Fibroblast of pulmonary artery (primary cell): Measurements from ENCODE around the gene RELCH.

Source experiments
- DNase-seq: peaks from one replicate; pipeline ENCODE4 v3.0.0-alpha.2; 2010; ENCODE audit warnings: low read depth
- H3K4me3 ChIP-seq: replicated peaks from 2 replicates; pipeline ENCODE4 v1.5.1; 2011; ENCODE audit warnings: low read depth, mild to moderate bottlenecking, control low read depth, low read length, moderate library complexity
- CTCF ChIP-seq: IDR thresholded peaks from 2 replicates; pipeline ENCODE4 v1.5.1; 2011; ENCODE audit warnings: mild to moderate bottlenecking, control low read depth, low read length, inconsistent platforms; ENCODE audit errors: missing control alignments

Gene RELCH

GRCh38 chr18:62186774-62187542 lies at the start of gene RELCH, which contains the start of gene PIGN:
TSS of gene RELCH (plus strand) at chr18:62187255. CDS start at chr18:62187506, 251 bp downstream.
TSS of gene PIGN (minus strand) at chr18:62187056. CDS start at chr18:62161353, 25,703 bp downstream.
- no peak for TF ChIP-seq CTCF
- peak; percentile 99 for DNase-seq
- H3K4me3 ChIP-seq, result peak within 1 kb of the TSS; percentile 97

DNA sequence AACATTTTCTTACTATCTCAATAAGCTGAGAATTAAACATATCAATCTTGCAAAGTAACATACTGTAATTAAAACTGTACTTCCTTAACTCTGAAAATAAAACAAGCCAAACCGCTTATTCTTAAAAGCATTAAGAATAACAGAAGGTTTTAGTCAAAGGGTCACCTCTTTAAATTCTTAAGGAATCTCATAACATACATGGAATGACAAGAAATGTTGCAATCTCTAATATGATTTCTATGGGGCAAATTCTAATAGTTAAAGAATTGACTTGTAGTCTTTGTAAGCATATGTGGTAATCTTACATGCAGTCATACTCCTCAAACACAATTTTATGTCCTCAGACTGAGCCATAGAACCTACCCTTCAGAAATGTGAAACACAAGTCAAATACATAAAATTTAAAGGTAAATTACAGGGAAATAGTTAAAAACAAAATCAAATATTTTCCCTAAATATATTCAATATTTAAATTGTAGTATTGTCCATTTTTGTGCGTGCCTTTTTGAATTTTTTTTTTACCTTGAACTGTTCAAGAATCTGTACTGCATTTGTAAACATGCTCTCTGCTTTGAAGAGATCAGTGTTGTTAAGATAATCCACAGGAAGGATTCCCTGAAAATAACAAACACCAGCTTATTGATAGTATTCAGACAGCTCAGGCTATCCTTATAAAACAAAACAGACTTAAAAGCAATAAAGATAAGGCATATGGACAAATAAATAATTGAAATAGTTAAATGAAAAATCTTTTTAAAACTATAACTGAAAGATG lies 48.4 kb upstream of the RELCH start:
- no peak for TF ChIP-seq CTCF
- no peak overlapping the region for H3K4me3 ChIP-seq
- DNase-seq, result peak; percentile 9

- DNase-seq, result no peak
- no peak for TF ChIP-seq CTCF
- H3K4me3 ChIP-seq, result no peak overlapping the region
These were observed 46.8 kb upstream of the RELCH start for GRCh38 chr18:62140259-62140658.

- no peak for DNase-seq
- no peak overlapping the region for H3K4me3 ChIP-seq
- TF ChIP-seq CTCF, result no peak
These were observed 42.7 kb upstream of the RELCH start for GRCh38 chr18:62144338-62144737.

GRCh38 chr18:62151068-62151771 lies 35.8 kb upstream of the RELCH start:
- no peak overlapping the region for H3K4me3 ChIP-seq
- TF ChIP-seq CTCF, result no peak
- DNase-seq, result no peak

DNA sequence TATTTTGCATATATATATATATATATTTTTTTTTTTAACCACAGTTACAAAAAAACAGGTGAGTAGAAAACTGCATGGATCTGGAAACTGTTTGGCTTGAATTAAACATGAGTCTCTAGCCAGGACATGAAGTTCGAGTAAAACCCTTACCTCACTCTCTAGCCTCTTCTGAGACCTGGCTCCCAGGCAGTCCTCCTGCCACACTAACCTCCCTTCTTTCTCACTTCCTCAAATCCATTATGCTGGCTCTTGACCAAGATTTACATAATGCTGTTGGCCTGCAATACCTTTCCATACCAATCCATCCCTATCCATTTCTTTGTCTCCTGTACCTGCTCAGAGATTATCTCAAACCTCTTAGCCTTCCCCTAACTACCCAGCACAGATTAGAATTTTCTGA lies 34.2 kb upstream of the RELCH start:
- TF ChIP-seq CTCF, result no peak
- DNase-seq, result no peak
- no peak overlapping the region for H3K4me3 ChIP-seq
